ENCODE measurements around the gene CDS1.
"Not testable (repeated sequence)": the region's sequence is repeated elsewhere in the genome, so short reads cannot be mapped to it uniquely, and the experiment has no call there.

The CDS1 gene

DNA sequence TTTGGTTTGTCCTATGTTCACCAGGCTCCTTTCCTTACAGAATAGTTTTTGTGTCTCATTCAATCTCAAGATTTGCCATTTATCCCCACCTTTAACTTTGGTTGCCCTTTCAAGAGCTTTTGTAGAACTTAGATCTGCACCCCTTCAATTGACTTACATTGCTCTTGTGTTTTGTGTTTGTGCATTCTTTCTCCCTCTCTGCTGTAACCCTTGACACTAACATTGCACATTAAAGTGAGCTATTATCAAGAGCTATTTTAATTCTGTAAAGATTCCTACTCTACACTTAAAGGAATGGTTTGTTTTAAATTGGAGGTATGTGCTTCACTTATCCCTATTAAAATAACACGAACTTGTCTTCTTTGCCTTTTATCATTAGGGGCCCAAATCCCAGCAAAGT lies 65.3 kb downstream of the CDS1 start:
- TF ChIP-seq CTCF (IDR thresholded peaks at IDR 0.05; ENCODE audit: borderline replicate concordance, insufficient read depth, low read depth, low read length): no peak
- H3K4me3 ChIP-seq (ENCODE audit: low read depth, low read length): no peak overlapping the region

- H3K4me3 ChIP-seq (ENCODE audit: low read depth, low read length): no peak overlapping the region
- no peak for TF ChIP-seq CTCF (IDR thresholded peaks at IDR 0.05; ENCODE audit: borderline replicate concordance, insufficient read depth, low read depth, low read length)
Observed at GRCh38 chr4:84648863-84649647, 66.1 kb downstream of the CDS1 start.

GRCh38 chr4:84651499-84651898 lies 68.6 kb downstream of the CDS1 start:
- TF ChIP-seq CTCF (IDR thresholded peaks at IDR 0.05; ENCODE audit: borderline replicate concordance, insufficient read depth, low read depth, low read length): no peak
- H3K4me3 ChIP-seq (ENCODE audit: low read depth, low read length): no peak overlapping the region

DNA sequence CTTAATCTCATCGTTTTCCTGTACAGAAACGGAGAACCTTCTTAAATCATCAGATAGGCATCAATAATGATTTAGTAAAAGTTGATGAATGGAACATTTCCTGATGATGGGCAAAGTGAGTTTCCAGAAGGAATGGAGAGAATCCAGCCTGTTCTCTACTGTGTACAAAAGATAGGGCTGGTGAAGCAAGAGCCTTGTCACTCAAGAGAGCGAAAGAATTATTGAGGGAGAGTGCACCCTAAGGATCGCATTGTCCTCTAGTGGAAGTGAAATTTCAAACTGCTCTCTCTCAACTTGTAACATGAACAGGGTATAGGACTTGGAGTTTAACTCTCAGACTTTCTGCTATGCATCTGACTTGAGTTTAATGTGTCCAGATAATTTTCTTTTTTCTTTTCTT lies 69.6 kb downstream of the CDS1 start:
- H3K4me3 ChIP-seq (ENCODE audit: low read depth, low read length): no peak overlapping the region
- TF ChIP-seq CTCF (IDR thresholded peaks at IDR 0.05; ENCODE audit: borderline replicate concordance, insufficient read depth, low read depth, low read length): no peak

DNA sequence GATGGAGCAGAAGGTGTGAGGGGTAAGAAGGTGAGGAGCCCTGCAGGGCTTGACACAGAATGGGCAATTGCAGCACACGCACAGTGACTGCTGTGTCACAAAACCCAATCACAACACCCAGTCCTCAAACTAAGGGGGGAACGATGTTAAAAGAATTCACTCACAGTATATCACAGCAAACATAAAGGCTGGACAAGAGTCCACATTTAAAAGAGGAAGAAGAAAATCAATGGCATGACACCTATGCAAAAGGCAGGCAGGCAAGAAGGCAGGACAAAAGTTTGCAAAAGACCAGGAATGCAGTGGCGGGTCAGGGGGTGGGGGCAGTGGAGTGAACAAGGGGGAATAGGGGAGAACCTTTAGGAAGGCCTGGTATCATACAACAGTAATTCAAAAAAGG lies 77.7 kb downstream of the CDS1 start:
- no peak overlapping the region for H3K4me3 ChIP-seq (ENCODE audit: low read depth, low read length)
- TF ChIP-seq CTCF (IDR thresholded peaks at IDR 0.05; ENCODE audit: borderline replicate concordance, insufficient read depth, low read depth, low read length): no peak

DNA sequence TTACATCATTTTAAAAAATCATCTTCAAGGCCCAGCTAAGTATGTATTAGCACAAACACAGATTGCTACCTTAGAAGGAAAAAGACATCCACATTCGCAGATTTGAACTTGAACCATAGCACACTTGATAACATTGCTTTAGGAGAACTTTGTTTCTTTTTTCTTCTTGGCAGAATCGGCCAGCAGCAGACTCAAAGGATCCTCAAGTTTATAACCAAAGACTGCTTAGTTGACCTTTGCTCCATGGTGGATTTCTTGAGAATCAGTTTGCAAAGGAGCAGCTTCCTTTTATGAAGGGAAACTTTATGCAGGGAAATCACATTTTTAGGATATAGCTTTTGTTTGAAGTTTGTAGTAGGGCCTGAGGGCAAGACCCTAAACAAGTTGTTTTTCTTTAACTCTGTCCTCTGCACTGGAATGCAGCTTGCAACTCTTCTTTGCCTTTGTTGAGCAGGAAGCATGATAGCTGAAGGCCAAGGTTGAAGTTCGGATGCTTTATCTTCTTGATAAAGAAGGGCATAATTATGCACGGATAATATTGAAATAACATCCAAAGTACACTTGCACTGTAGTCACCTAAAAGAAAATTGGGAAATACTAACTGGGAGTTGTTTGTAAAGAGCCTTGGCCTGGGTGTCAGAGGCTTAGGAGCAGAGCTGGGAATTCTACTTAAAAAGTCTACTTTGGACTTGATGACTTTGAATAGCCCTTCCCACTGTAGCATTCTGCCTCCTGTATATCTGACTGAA lies 78.4 kb downstream of the CDS1 start:
- no peak for TF ChIP-seq CTCF (IDR thresholded peaks at IDR 0.05; ENCODE audit: borderline replicate concordance, insufficient read depth, low read depth, low read length)
- H3K4me3 ChIP-seq (ENCODE audit: low read depth, low read length): no peak overlapping the region

DNA sequence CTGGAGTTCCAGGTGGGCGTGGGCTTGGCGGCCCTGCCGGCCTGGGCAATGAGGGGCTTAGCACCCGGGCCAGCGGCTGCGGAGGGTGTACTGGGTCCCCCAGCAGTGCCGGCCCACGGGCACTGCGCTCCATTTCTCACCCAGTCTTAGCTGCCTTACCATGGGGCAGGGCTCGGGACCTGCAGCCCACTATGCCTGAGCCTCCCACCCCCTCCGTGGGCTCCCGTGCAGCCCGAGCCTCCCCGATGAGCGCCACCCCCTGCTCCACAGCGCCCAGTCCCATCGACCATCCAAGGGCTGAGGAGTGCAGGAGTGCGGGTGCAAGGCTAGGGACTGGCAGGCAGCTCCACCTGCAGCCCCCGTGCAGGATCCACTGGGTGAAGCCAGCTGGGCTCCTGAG lies 81.8 kb downstream of the CDS1 start:
- H3K4me3 ChIP-seq (ENCODE audit: low read depth, low read length): not testable (repeated sequence)
